ENCODE measurements around the gene CCDC9. TPM values are rescaled to one million over a fixed set of nuclear protein-coding genes. Genes with fewer than 3 reads are reported as not detected.
A peak's percentile ranks its signal among the peaks of the same experiment; 100 is the strongest.

The CCDC9 gene
- total RNA-seq, 1 donor from 2014 or later = 35.1 TPM

DNA sequence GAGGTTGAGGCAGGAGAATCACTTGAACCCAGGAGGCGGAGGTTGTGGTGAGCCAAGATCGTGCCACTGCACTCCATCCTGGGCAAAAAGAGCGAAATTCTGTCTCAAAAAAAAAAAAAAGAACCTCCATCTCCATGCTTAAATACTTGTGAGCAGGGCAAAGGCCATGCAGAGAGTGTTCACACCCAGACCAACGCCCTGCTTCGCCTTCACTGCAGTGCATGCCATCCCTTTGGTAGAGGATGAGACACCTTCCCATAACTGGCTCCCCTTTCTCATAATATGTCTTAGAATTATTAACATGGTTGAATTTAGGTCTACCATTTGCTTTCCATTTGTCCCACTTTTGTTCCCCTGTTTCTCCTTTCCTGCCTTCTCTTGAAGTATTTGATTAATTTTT, 40.7 kb upstream of the CCDC9 start:
- Mint-ChIP-seq H3K27me3 (ENCODE audit: unreplicated experiment) (no peaks in the 10 kb centered on the region), H3K9me3 (ENCODE audit: unreplicated experiment) (no peaks in the 10 kb centered on the region), H3K27ac (ENCODE audit: unreplicated experiment) (no peak overlapping the region), H3K4me1 (ENCODE audit: unreplicated experiment) (peaks cover 8% of the 10 kb centered on the region), H3K36me3 (ENCODE audit: unreplicated experiment) (peaks cover 12% of the 10 kb centered on the region), H3K4me3 (ENCODE audit: unreplicated experiment) (no peak overlapping the region)
- no peak for DNase-seq (ENCODE audit: extremely low spot score, unreplicated experiment)
- TF ChIP-seq, protein P1, sequence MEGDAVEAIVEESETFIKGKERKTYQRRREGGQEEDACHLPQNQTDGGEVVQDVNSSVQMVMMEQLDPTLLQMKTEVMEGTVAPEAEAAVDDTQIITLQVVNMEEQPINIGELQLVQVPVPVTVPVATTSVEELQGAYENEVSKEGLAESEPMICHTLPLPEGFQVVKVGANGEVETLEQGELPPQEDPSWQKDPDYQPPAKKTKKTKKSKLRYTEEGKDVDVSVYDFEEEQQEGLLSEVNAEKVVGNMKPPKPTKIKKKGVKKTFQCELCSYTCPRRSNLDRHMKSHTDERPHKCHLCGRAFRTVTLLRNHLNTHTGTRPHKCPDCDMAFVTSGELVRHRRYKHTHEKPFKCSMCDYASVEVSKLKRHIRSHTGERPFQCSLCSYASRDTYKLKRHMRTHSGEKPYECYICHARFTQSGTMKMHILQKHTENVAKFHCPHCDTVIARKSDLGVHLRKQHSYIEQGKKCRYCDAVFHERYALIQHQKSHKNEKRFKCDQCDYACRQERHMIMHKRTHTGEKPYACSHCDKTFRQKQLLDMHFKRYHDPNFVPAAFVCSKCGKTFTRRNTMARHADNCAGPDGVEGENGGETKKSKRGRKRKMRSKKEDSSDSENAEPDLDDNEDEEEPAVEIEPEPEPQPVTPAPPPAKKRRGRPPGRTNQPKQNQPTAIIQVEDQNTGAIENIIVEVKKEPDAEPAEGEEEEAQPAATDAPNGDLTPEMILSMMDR (IDR thresholded peaks at IDR 0.05) = no peak

DNA sequence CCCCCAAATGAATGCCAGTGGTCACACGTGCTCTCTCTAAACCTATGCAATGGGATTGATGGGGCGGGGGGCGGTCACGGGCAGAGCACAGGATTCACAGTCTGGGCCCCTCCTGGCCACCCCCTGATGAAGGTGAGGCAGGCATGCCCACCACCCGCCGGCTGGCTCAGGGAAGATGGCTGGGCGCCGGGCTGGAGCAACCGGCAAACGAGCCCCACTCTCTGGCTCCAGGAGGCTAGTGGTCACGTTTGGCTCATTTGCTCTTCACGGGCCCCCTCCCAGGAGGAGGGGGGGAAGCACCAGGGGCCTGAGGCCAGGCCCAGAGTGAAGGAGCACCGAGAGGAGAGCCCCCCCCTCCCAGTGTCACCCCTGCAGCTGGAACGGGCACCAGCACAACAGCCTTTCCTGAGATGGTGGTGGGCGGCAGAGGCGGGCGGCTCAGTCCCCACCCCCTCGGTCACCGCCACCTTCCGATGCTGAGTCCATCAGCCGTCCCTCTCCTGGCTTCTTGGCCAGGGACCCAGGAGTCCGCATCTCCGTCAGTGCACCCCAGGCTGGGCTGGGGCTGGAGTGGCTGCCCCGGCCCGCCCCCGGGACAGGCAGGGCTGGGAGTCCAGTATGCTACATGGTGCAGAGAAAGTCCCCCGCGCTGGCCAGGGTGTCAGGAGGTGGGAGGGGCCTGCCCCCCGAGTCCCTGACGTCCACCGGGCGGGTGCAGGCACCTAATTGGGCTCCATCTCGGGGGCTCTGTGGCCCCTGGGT, 35.1 kb upstream of the CCDC9 start:
- H3K4me3 Mint-ChIP-seq (ENCODE audit: unreplicated experiment) = no peak overlapping the region
- no peaks in the 10 kb centered on the region for H3K27me3 Mint-ChIP-seq (ENCODE audit: unreplicated experiment)
- TF ChIP-seq, protein P1 (IDR thresholded peaks at IDR 0.05) = no peak
- no peak for DNase-seq (ENCODE audit: extremely low spot score, unreplicated experiment)
- peaks cover 20% of the 10 kb centered on the region for H3K36me3 Mint-ChIP-seq (ENCODE audit: unreplicated experiment)
- no peaks in the 10 kb centered on the region for H3K9me3 Mint-ChIP-seq (ENCODE audit: unreplicated experiment)
- H3K4me1 Mint-ChIP-seq (ENCODE audit: unreplicated experiment) = peaks cover 7% of the 10 kb centered on the region
- H3K27ac Mint-ChIP-seq (ENCODE audit: unreplicated experiment) = no peak overlapping the region

DNA sequence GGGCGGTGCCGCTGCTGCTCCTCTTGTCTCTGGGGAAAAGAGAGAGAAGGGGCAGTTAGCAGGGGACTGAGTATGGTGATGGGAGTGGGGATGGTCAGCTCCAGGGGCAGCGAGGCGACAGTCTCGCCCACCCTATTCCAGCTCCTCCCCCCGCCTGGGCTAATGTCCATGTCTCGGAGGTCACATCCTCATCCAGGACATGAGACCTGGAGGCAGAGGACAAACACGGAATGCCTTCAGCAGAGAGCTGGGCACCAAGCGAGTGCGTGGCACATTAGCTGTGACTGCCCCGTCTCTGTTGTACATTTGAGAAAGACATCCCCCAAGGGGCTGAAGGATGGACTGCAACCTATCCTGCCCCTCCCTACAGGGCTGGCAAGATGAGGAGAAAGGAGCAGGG, 34.4 kb upstream of the CCDC9 start:
- no peaks in the 10 kb centered on the region for H3K9me3 Mint-ChIP-seq (ENCODE audit: unreplicated experiment)
- TF ChIP-seq, protein P1 (IDR thresholded peaks at IDR 0.05) = no peak
- H3K4me3 Mint-ChIP-seq (ENCODE audit: unreplicated experiment) = no peak overlapping the region
- no peak overlapping the region for H3K27ac Mint-ChIP-seq (ENCODE audit: unreplicated experiment)
- peaks cover 20% of the 10 kb centered on the region for H3K36me3 Mint-ChIP-seq (ENCODE audit: unreplicated experiment)
- peaks cover 10% of the 10 kb centered on the region for H3K4me1 Mint-ChIP-seq (ENCODE audit: unreplicated experiment)
- no peak for DNase-seq (ENCODE audit: extremely low spot score, unreplicated experiment)
- no peaks in the 10 kb centered on the region for H3K27me3 Mint-ChIP-seq (ENCODE audit: unreplicated experiment)

DNA sequence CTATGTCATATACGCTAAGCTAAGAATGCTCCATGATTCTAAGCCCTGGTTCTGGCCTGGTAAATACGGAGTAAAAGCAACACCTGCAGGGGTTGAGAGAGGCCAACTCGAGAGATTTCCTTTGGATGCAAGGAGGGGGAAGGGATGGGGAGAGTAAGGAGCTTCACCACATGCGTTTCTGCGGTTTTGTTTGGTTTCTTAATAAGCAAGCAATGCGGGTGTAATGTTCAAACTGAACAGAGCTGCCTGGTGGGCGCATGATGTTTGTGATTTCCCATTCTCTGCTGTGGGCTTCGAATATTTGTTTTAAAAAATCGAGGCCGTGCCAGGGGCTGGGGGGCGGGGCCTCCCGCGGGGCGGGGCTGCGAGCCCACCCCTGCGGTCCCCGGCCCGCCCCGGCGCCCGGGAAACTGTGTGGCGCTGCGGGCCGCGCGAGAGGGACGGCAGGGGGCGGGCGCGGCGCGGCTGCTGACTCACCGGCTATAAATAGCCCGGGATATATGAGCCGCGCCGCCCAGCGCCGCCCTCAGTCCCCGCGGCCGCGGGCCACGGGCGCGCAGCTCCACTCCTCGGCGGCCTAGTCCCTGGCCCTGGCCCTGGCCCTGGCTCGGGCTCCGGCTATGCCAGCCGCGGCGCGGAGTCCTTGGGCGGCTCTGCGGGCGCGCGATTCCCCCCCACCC, 30.4 kb upstream of the CCDC9 start:
- Mint-ChIP-seq H3K27me3 (ENCODE audit: unreplicated experiment) (no peaks in the 10 kb centered on the region), H3K4me1 (ENCODE audit: unreplicated experiment) (peaks cover 19% of the 10 kb centered on the region), H3K27ac (ENCODE audit: unreplicated experiment) (peak overlapping the region; percentile 94), H3K4me3 (ENCODE audit: unreplicated experiment) (peak overlapping the region; percentile 38), H3K9me3 (ENCODE audit: unreplicated experiment) (no peaks in the 10 kb centered on the region), H3K36me3 (ENCODE audit: unreplicated experiment) (peaks cover 8% of the 10 kb centered on the region)
- DNase-seq (ENCODE audit: extremely low spot score, unreplicated experiment) = peak; percentile 97
- TF ChIP-seq, protein P1 (IDR thresholded peaks at IDR 0.05) = peak; percentile 54

All from osteocyte (in vitro differentiated cells).